SK-N-SH treated with all-trans-retinoic acid at 6 μM for 48 hours (cell line): Measurements from ENCODE around the gene POLR1E.

Experiments used
- OSR1 ChIP-seq: fragments of 250-450 bp; sonication (Bioruptor Pico); IDR thresholded peaks from 2 replicates; pipeline ENCODE4 v1.8.0; 2022; ENCODE audit warnings: moderate library complexity, mild to moderate bottlenecking, inconsistent platforms
- PATZ1 ChIP-seq: fragments of 250-450 bp; sonication (Bioruptor Pico); IDR thresholded peaks from 2 replicates; pipeline ENCODE4 v1.8.0; 2020; ENCODE audit warnings: mild to moderate bottlenecking, moderate library complexity, borderline replicate concordance
- TCF4 ChIP-seq: fragments of 250-450 bp; sonication (Bioruptor Pico); IDR thresholded peaks from 2 replicates; pipeline ENCODE4 v1.8.0; 2021; ENCODE audit warnings: mild to moderate bottlenecking, moderate library complexity, borderline replicate concordance
- ZFP30 ChIP-seq: fragments of 450-650 bp; formaldehyde crosslinking; IDR thresholded peaks from 2 replicates; pipeline ENCODE4 v1.5.0; 2022; ENCODE audit warnings: mild to moderate bottlenecking, moderate library complexity
- ZNF565 ChIP-seq: fragments of 450-650 bp; formaldehyde crosslinking; conservative IDR thresholded peaks from 2 replicates; pipeline ENCODE4 v1.5.0; 2020; ENCODE audit warnings: low read depth, mild to moderate bottlenecking, moderate library complexity
- ZNF8 ChIP-seq: fragments of 450-650 bp; formaldehyde crosslinking; IDR thresholded peaks from 2 replicates; pipeline ENCODE4 v1.5.0; 2020; ENCODE audit warnings: mild to moderate bottlenecking, moderate library complexity

- TF ChIP-seq TCF4, result no peak
- TF ChIP-seq PATZ1 (CRISPR knock-in tag), result no peak
- TF ChIP-seq ZFP30 (CRISPR knock-in tag), result no peak
- no peak for TF ChIP-seq ZNF8 (CRISPR knock-in tag)
- TF ChIP-seq ZNF565 (CRISPR knock-in tag), result no peak
- TF ChIP-seq OSR1, result no peak
These were observed 63.8 kb downstream of the POLR1E start for GRCh38 chr9:37549527-37549926.
